HG02840 (cell line): ENCODE results near the gene LBX2.
A peak's percentile ranks its signal among the peaks of the same experiment; 100 is the strongest.
"Not testable (repeated sequence)": the region's sequence is repeated elsewhere in the genome, so short reads cannot be mapped to it uniquely, and the experiment has no call there.

ENCODE experiments used
- ATAC-seq: cut with Tn5 transposase; IDR thresholded peaks from one replicate; pipeline ENCODE4 v1.9.1; 2021; ENCODE audit warnings: mild to moderate bottlenecking, moderate library complexity, moderate number of reproducible peaks; ENCODE audit not compliant: unreplicated experiment, low FRiP score

Gene LBX2

DNA sequence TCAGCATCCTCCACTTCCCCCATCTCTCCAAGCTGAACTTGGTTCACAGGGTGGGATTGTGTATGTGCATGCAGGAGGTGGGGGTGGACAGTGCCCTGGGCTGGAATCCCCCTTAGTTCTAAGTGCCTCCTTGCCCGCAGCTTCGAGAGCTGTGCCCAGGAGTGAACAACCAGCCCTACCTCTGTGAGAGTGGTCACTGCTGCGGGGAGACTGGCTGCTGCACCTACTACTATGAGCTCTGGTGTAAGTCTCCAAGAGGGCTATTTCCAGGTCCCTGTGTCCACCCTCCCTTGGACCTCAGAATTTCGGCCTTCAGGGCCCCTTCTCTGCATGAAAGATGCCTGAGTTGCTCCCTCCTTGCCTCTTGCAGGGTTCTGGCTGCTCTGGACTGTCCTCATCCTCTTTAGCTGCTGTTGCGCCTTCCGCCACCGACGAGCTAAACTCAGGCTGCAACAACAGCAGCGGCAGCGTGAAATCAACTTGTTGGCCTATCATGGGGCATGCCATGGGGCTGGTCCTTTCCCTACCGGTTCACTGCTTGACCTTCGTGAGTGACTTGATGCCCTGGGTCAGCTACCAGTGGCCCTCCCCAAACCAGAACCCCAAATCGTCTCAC is 39.8 kb downstream of the LBX2 start:
- ATAC-seq: not testable (repeated sequence)

DNA sequence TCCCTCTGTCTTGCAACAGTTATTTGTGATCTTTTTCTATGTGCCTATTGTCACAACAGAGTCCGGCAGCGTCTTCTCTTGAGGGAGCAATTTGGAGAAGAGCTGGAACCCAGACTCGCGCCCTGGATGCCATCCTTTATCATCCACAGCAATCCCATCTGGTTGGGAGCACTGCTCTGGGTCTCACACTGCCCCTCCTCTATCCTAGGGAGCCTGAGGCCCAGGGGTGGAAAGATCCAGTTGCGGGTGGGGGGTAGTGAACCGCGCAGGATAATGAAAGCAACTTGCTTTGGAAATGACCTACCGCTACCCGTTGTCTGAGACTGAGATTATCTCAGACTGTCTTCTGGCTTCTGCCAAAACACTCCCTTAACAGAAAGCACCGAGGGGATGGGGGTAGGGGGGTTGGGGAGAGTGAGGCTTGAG is 40.5 kb downstream of the LBX2 start:
- no peak for ATAC-seq

DNA sequence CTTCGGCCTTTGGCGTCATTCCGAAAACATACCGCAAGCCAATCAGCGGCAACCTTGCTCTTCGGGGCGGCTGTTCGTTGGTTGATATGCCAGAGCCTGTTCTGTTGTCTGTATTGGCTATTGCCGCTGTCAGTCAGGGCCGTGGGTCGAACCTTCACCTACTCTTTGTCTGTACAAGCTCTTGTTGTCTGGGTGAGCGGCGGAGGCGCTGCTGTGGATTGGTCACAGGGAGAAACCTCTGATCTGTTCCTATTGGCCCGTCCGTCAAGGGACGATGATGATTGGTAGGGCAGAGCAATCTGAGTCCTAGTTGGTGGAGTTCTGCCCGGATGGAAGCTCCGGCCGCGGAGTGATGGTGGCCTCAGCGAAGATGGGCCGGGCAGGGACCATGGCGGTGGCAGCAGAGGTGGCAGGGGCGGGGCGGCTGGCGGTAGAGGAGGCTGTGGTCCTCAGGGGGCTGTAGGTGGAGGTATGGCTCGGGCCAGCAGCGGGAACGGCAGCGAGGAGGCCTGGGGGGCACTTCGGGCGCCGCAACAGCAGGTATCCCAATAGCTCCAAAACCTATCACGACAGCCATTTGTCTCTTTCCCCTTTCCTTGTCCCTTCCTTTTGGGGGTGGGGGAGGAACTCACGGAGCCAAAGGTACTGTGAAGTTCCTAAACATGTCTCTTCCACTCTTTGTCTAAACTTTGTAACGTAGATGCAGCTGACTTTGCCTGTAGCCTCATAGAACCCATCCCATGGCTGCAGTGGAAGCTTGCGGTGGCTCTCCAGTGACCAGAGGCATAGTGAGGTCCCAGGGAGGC is 41.1 kb downstream of the LBX2 start, which contains the start of gene WBP1:
TSS of gene WBP1 (plus strand) at position 307 of the 806 bp plus-strand sequence. CDS start at position 472, 165 bp downstream.
- peak; percentile 85 for ATAC-seq

- ATAC-seq: peak; percentile 28
Measured at GRCh38 chr2:74457549-74458131, 41.8 kb downstream of the LBX2 start.

- peak; percentile 0 for ATAC-seq
Measured at GRCh38 chr2:74457129-74457548, 42.3 kb downstream of the LBX2 start.

- peak; percentile 47 for ATAC-seq
Measured at GRCh38 chr2:74454654-74455511, 44.5 kb downstream of the LBX2 start, which contains the start of gene INO80B. TSS of gene INO80B (plus strand) at chr2:74455087. CDS start at chr2:74455117, 30 bp downstream.

- ATAC-seq: no peak
Measured at GRCh38 chr2:74450570-74451190, 48.7 kb downstream of the LBX2 start.

GRCh38 chr2:74448771-74449170 is 50.6 kb downstream of the LBX2 start:
- no peak for ATAC-seq
